ENCODE measurements around the gene ANO4.

DNA sequence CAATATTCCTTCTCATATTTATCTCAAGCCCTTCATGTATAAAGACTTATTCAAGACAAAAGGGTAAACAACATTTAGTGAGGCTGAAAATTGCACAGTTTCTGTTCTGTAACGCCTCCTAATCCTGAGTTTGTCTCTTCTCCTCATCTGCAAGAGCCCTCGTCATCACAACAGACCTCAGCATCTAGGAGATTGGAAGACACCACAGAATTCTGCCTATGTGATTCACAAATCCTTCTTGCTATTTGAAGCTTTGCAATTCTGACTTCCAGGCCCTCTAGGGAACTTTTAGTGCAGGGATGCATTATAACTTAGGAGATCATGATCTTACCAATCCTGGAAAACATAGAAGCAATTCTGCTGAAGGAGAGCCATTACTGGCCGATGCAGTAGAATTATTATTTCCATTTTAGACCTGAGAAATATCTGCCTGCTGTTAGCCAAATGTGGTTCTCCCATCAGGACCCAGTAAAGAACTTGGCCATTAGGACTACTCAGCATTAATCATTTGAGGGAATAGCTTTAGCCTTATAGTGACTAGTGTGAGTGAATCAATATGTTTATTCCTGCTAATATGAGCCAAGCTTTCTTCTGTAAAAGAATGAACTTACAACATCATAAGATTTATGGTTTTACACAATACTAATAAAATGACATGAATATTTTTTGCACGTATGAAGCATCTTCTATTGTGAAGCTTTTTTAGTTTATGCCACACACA is 119.5 kb downstream of the ANO4 start:
- no peak for TF ChIP-seq POLR2A (IDR thresholded peaks at IDR 0.05)
- TF ChIP-seq, protein P1, sequence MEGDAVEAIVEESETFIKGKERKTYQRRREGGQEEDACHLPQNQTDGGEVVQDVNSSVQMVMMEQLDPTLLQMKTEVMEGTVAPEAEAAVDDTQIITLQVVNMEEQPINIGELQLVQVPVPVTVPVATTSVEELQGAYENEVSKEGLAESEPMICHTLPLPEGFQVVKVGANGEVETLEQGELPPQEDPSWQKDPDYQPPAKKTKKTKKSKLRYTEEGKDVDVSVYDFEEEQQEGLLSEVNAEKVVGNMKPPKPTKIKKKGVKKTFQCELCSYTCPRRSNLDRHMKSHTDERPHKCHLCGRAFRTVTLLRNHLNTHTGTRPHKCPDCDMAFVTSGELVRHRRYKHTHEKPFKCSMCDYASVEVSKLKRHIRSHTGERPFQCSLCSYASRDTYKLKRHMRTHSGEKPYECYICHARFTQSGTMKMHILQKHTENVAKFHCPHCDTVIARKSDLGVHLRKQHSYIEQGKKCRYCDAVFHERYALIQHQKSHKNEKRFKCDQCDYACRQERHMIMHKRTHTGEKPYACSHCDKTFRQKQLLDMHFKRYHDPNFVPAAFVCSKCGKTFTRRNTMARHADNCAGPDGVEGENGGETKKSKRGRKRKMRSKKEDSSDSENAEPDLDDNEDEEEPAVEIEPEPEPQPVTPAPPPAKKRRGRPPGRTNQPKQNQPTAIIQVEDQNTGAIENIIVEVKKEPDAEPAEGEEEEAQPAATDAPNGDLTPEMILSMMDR (IDR thresholded peaks at IDR 0.05), result no peak
